ENCODE data around the gene CSNK1A1.
"Not testable (repeated sequence)": the region's sequence is repeated elsewhere in the genome, so short reads cannot be mapped to it uniquely, and the experiment has no call there.

The CSNK1A1 gene

GRCh38 chr5:149452665-149453617, 98.3 kb downstream of the CSNK1A1 start:
- DNase-seq = no peak

GRCh38 chr5:149452007-149452664, 99.1 kb downstream of the CSNK1A1 start:
- no peak for DNase-seq

- no peak for DNase-seq
Observed at GRCh38 chr5:149450199-149450598, 101.0 kb downstream of the CSNK1A1 start.

- no peak for DNase-seq
Observed at GRCh38 chr5:149448831-149449714, 102.2 kb downstream of the CSNK1A1 start.

GRCh38 chr5:149448431-149448830, 102.8 kb downstream of the CSNK1A1 start:
- no peak for DNase-seq

GRCh38 chr5:149447373-149448367, 103.6 kb downstream of the CSNK1A1 start:
- no peak for DNase-seq

GRCh38 chr5:149446794-149447193, 104.4 kb downstream of the CSNK1A1 start:
- DNase-seq = not testable (repeated sequence)

GRCh38 chr5:149445739-149446369, 105.4 kb downstream of the CSNK1A1 start:
- no peak for DNase-seq

GRCh38 chr5:149445343-149445738, 105.9 kb downstream of the CSNK1A1 start:
- no peak for DNase-seq

- DNase-seq = not testable (repeated sequence)
Observed at GRCh38 chr5:149444430-149444829, 106.8 kb downstream of the CSNK1A1 start.

GRCh38 chr5:149443210-149443609, 108.0 kb downstream of the CSNK1A1 start:
- DNase-seq = no peak

- peak; percentile 61 for DNase-seq
Observed at GRCh38 chr5:149442563-149443182, 108.6 kb downstream of the CSNK1A1 start.

All from CD4-positive, alpha-beta T cell treated with Interleukin-4 for 4 hours (primary cell).